CD4-positive, alpha-beta T cell treated with Interleukin-12 subunit alpha and Interleukin-12 subunit beta, for 1 hour (primary cell): ENCODE results near the gene KRT84.

ENCODE experiments used
- DNase-seq: peaks from one replicate; pipeline ENCODE4 v3.0.0-alpha.2; 2020

KRT84 gene

DNA sequence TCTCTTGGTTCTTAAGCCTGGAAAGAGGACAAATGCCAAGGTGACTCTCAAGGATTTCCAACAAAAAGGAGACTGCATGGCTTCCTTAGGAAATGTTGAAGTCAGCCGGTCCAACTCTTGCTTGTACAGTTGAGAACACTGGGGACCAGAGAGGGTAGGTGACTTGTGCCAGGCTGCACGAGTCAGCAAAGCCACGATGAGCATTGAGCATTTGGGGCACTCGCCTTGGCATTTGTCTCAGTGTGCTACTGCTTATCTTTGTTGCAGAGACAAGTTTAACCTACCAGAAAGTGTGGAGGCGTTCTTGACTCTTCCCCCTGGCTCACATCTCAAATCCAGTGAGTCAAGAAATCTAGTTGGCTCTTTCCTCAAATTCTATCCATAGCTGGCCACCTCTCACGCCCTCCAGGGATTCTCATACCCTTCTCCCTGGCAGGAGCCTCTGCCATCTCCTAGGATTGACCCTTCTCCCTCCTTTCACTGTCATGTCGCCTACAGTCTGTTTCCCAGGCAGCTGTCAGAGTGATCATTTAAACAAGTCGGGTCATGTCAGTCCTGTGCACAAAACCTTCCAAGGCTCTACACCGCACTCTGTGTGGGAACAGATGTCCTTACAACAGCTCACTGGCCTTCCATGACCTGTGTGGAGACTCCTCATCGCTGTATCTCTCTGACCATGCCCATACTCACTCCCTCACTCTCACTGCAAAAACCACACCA is 47.1 kb downstream of the KRT84 start:
- no peak for DNase-seq

DNA sequence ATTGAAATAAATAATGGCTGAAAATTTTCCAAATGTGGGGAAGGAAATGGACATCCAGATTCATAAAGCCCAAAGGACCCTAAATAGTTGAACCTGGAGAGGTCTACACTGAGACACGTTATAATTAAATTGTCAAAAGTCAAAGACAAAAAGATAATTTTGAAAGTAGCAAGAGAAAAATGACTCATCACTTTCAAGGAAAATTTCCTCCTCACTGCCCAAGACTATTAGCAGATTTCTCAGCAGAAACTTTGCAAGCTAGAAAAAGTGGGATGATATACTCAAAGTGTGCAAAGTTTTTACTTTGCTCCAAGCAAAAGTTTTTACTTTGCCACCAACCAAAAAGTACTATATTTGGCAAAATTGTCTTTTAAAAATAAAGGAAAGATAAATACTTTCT is 48.4 kb downstream of the KRT84 start:
- DNase-seq = no peak

DNA sequence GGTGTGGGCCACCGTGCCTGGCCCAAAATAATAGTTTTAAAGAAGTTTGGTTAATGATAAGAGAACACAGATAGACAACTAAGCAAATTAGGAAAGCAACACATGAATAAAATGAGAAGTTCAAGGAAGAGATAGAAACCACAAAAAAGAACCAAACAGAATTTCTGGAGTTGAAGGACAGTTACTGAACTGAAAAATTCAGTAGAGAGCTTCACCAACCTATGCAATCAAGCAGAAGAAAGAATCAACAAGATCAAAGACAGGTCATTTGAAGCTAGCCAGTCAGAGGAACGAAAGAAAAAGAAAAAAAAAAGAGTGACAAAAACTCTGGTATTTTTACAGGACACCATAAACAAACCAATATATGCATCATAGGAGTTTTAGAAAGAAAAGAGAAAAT is 48.8 kb downstream of the KRT84 start:
- no peak for DNase-seq

DNA sequence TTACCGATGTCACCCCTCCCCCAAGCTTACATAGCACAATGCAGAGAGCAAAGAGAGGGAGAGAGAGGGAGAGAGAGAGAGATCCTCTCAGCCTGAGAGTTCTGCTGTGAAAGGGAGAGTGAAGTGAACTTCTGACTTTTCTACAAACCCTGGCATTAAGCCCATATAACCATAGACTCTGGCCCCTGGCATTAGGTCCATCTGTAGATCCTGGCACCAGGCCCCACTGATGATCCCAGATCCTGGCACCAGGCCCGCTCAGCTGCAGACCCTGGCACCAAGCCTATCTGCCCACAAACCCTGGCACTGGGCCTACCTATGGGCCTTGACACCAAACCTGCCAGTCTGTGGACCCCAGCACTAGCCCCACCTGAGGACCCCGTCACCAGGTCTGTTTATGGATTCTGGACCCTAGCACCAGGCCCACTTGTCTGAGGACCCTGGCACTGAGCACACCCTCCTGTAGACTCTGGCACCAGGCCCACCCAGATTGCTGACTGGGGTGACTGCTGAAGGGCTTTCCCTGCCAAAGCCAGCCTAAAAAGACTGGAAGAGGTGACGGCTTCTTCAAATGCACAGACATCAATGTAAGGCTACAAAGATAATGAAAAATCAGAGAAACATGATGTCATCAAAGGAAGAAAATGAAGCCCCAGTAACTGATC is 49.7 kb downstream of the KRT84 start:
- DNase-seq = no peak

DNA sequence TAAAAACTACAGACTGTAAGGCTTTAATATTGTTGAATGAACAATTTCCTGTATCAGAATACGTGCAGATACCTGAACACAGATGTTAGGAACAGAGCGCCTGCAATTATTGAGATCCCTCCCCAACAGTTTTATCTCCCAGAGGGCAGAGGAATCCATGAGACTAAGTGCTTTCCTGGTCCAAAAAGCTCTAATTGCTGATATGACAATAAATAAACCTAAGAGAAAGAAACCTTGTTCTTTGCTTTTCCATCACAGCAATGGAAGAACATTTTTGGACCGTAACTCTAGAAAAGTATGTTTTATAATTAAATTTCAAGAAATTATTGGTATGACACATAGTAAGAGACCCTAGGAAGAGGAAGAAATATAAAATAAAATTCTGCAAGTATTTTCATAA is 51.3 kb downstream of the KRT84 start:
- no peak for DNase-seq

DNA sequence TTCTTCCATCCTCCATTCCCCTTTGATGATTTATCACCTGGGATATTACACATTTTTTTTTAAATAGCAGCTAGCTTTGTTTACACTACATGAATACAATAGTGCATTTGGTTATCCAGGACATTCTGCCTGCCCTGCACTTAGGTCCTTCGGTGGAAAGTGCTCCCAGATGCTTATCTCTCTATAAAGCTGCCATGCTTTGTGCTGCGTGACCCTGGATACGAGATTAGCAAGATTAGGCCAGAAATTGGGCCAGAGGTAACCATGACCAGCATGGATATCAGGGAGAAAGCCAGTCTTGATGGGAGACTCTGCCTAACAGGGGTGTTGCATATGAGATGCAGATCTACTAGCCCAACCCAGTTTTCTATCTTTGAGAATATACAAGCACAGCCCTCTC is 52.1 kb downstream of the KRT84 start:
- DNase-seq = no peak

DNA sequence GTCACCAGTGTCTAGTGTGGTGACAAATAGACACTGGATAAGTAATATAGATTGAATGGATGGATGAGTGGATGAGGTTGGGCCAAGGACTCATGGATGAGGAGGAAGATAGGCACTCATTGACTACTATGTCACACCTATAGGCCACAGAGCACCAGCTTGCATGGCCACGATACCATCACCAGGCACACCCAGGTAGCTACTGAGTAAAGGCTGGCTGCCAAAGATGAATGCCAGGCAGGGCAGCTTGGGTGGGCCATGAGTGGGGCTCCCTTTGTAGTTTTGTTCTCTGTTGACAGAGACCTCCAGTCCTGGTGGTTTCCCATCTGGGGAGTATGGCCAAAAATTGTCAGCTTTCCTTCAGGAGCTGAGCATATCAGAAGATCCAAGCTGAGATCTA is 53.1 kb downstream of the KRT84 start:
- DNase-seq = no peak

DNA sequence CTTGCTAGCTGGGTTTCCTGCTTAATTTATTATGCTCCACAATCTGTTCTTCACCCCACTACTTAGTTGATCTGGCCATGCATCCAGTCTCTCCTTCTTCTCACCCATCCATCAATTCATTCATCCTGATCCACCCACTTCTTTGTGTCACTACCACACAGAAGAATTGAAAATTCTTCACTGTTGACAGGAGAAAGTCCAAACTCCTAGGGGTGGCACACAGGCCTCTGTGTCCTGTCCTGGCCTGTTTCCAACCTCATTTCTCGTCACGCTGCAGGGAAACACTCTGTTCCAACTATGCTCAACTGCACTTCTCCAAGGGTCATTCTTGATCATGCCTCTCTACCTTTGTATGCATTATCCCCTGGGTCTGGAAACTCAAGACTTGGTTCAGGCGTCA is 53.6 kb downstream of the KRT84 start:
- no peak for DNase-seq

DNA sequence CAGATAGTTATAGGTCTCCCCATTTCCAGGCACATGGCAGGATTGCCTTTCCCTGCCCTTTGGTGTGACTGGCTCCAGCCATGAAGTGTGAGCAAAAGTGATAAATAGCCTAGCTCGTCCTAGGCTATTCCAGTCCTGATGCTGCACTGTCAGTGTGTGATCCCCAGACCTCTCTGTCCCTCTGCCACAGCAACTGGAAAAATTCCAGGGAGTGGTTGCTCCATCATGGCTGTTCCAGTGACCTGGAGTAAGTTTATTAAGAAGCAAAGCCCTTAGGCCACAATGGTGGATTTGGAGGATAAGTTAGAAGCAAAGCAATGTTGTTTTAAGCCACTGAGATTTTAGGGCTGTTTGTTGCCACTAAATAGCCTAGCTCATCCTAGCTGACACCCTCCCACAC is 54.4 kb downstream of the KRT84 start:
- no peak for DNase-seq

DNA sequence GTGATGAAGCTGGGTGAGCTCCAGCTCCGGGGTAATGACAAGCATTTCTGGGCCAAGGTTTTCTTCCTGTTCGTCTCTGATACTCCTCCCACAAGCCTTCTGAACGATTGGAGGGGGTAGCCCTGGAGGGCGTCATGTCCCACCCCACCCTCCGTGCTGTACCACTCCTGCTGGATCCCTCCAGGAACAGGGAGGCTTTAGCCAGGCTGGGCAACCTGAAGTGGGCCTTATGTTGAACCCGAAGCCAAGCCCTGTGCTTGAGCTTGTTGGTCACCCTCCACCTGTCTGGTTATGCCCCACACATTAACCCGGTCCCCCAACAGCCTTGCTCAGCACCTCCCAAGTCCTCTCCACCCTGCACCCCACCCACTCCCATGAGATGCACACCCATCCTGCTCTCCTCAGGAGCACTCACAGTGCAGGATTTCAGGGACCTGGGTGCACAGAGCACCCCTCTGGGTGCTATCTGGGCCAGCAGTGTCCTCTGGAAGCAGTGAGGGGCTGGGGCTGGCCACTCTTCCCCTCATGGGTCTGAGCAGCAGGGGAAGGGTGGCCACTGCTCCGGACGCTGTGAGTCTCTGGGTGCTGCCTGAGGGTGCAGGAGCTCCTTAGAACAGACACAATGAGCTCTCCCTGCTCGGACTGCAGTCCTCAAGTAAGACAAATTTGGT is 57.5 kb downstream of the KRT84 start:
- no peak for DNase-seq
